Measurements from ENCODE around the gene YPEL3.
"Not testable (repeated sequence)": the region's sequence is repeated elsewhere in the genome, so short reads cannot be mapped to it uniquely, and the experiment has no call there.

The YPEL3 gene, protein sequence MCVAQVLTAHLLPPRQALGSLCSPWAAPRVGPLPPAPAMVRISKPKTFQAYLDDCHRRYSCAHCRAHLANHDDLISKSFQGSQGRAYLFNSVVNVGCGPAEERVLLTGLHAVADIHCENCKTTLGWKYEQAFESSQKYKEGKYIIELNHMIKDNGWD

DNA sequence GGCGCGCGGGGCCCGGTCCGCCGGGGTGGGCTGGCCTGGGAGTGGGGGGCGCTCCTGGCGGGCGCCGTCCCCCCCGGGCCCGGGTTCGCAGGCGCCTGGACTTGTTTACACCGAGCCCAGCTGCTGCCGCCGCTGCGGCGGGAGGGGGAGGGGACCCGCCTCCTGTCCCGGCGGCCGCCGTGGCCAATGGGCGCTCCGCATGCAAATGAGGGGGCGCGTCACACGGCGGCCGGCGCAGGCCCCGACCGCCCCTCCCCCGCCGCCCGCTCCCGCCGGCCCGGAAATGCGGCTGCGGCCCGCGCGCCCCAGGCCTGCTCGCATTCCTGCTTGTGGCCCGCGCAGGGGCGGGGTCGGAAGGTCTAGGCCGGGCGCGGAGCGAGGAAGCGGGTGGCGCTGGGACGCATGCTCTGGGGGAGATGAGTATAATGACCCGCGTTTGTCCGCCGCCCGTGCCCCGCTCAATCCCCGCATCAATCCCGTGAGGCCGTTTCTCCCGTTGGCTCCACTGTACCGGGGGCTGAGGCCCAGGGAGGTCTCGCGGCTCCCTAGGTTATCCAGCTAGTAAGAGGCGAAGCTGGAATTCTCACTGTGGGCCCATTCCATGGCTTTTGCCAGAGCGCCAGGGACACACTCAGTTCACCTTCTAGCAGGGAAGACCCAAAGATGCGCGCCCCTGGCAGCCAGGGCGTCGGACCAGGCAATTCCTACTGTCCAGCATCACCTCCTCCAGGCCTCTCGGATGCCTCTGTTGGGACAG is at the start of gene YPEL3:
Gene YPEL3, minus strand, starts transcription at position 109 of the 757 bp plus-strand sequence. CDS start 731 bp downstream, outside the sequence.
- DNase-seq (ENCODE audit: low spot score): peak; percentile 98

DNA sequence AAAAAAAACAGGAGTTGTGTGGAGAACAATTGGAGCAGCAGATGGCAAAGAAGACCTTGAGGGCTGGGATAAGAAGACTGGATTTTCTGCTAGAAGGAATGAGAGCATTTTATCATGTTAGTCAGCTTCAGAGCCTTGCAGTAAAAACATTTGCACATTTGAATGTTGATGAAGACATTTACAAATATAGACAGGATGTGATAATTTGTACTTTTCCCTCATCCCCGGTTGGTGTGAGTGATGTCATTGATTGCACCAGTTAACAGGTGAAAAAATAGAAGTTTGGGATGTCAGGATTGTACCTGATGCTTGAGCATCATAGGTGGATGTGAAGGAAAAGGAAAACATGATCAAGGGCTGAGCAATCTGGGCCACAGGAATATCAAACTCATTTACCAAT is 49.6 kb upstream of the YPEL3 start:
- peak; percentile 24 for DNase-seq (ENCODE audit: low spot score)

DNA sequence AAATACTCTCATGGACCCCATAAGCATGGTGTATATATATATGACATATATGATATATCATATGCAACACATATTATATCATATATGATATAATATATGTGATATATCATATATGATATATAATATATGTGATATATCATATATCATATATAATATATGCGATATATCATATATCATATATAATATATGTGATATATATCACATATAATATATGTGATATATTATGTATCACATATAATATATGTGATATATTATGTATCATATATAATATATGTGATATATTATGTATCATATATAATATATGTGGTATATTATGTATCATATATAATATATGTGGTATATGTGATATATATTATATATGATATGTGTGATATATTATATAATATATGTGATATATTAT is 48.9 kb upstream of the YPEL3 start:
- DNase-seq (ENCODE audit: low spot score): no peak

DNA sequence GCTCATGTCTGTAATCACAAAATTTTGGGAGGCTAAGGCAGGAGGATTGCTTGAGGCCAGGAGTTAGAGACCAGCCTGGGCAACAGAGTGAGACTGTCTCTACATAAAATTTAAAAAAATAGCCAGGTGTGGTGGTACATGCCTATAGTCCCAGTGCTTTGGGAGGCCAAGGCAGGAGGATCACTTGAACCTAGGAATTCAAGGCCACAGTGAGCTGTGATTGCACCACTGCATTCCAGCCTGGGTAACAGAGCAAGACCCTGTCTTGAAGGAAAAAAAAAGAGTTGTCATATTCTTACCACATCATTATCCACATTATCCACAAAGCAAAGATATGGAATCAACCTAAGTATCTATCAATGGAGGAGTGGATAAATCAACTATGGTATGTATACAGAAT is 48.0 kb upstream of the YPEL3 start:
- DNase-seq (ENCODE audit: low spot score): no peak

DNA sequence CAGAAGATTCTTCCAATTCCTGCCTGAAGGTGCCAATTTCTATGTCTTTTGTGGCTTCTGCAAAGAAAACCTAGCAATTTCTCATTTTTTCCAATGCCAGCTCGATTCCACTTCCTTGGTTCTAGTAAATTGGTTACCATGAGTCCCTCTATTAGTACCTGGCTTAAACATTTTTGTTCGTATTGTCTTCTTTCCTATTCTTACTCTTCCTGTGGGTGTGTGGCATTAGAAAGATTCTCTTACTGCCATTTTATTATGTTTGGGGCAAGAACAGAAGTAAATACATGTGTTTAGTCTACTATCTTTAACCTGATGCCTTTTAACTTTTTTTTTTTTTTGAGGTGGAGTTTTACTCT is 47.3 kb upstream of the YPEL3 start:
- DNase-seq (ENCODE audit: low spot score): no peak

DNA sequence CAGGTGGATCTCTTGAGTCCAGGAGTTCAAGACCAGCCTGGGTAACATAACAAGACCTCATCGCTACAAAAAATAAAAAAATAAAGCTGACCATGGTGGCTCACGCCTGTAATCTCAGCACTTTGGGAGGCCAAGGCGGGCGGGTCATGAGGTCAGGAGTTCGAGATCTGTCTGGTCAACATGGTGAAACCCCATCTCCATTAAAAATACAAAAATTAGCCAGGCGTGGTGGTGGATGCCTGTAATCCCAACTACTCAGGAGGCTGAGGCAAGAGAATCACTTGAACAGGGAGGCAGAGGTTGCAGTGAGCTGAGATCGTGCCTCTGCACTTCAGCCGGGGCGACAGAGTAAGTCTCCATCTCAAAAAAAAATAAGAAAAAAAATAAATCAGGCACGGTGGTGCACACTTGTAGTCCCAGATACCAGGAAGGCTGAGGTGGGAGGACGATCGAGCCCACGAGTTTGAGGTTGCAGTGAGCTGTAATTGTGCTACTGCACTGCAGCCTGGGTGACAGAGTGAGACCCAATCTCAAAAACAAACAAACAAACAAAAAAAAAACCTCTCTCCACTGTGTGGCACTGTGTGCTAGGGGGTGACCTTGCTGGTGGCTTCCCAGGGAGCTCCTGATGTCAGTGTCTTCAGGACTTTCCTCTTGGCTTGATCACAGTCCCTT is 46.8 kb upstream of the YPEL3 start:
- DNase-seq (ENCODE audit: low spot score): peak; percentile 54

DNA sequence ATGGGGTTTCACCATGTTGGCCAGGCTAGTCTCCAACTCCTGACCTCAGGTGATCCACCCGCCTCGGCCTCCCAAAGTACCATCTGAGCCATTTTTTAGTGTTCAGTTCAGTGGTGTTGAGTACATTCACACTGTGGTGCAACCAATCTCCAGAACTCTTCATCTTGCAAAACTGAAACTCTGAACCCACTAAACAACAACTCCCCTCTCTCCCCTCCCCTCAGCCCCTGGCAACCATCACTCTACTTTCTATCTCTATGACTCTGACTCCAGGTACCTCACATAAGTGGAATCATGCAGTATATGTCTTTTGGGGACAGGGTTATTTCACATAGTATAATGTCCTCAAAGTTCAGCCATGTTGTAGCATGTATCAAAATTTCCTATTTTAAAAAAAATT is 45.7 kb upstream of the YPEL3 start:
- DNase-seq (ENCODE audit: low spot score): no peak

DNA sequence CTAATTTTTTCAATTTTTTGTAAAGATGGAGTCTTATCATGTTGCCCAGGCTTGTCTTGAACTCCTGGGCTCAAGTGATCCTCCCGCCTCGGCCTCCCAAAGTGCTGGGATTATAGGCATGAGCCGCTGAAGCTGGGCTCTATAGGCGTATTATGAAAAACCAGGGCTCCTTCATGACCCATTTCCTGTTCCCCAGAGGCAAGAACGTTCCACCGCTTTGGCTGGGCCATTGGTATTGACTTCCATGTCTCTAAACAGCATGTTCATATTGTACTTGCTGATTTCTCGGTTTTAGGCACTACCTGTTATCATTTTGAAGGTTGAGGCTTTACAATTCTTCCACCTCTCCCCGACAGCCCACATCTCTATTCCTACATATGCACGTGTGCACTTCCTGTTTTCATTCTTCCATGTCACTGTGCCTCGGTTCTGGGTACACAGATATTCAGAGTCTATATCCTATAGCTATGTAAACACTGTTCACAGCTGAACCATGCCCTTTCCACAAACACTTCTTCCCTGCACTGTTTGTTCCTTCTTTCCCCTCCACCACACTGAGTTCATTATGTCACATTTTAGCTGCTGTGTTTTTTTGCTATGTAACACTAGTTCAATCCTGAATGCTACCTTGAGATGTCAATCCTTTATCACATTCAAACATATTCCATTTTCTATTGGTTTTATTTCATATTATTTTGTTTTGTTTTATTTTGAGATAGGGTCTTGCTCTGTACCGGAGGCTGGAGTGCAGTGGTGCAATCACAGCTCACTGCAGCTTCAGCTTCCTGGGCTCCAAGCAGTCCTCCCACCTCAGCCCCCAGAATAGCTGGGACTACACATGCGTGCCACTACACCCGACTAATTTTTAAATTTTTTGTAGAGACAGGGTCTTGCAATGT is 43.8 kb upstream of the YPEL3 start:
- no peak for DNase-seq (ENCODE audit: low spot score)

DNA sequence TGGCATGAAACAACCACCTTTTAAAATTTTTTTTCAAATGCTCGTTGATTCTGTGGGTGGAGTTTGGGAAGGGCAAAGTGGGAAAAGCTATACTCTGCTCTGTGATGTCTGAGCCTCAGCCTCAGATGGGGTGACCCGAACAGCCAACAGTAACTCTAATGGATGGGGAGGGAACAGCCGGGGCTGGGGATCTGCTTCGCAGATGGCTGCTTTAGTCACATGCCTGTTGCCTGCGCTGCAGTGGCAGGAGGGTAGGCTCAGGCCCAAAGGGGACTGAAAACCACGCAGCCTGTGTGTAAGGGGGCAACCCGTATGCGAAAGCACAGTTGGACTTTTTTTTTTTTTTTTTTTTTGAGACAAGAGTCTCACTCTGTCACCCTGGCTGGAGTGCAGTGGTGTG is 41.9 kb upstream of the YPEL3 start:
- DNase-seq (ENCODE audit: low spot score): no peak

DNA sequence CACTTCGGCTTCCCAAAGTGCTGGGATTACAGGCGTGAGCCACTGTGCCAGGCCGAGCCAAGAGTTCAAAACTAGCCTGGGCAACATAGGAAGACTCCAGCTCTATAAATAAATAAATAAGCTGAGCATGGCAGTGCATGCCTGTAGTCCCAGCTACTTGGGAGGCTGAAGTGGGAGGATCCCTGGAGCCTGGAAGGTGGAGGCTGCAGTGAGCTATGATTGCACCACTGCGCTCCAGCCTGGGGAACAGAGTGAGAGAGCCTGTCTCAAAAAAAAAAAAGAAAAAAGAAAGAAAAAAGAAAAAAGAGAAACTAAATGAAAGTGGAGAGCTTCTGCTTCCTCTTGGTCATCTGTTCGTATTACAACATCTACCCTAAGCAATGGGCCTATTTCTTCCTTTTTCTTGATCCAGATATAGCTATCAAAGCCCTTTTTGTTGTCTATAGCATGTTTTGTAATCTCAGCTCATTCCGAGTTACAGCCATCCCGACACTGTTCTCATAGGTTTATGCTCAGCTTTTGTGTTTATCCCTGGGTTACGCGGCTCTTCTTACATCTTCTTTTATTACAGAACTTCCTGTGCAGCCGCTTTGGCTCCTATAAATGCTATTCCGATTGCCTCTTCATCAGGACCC is 41.1 kb upstream of the YPEL3 start:
- no peak for DNase-seq (ENCODE audit: low spot score)

DNA sequence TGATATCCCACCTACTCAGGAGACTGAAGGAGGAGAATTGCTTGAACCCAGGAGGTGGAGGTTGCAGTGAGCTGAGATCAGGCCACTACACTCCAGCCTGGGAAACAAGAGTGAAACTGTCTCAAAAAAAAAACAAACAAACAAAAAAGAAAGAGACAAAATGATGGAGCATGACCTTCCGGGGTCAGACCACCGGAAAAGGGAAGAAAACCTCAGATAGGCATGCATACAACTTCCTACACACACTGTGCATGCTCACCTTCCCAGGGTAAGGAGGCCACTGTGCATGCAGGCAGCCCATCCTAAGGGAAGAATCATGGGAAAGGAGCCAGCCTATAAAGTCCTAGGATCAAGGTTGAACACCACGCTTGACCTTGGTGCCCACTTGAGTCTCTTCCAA is 36.6 kb upstream of the YPEL3 start:
- DNase-seq (ENCODE audit: low spot score): no peak

DNA sequence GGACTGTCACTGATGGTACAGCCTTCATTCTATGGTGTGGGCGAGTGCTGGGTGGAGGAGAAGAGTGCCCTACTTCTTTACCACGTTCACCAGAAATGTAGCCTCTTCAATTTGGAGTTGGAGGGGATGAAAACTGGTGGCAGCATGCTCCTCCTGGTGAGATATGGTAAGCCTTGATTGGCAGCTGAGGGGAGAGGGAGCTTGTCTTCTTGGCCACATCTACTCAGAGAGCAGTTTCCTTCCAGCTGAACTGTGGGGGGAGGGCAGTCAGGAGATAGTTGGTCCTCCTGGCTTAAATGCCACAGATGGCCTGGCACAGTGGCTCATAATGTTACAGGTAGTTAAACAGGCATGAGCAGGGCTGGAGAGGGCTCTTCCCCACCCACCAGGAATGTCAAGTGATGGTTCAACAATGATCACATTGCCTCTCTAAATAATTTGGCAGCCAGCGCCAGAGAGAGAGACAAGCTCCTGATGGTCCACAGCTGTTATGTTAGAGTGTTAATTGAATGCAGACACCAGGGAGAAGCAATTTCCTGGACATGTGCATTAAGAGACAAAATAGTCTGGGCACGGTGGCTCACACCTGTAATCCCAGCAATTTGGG is 36.0 kb upstream of the YPEL3 start:
- DNase-seq (ENCODE audit: low spot score): no peak

DNA sequence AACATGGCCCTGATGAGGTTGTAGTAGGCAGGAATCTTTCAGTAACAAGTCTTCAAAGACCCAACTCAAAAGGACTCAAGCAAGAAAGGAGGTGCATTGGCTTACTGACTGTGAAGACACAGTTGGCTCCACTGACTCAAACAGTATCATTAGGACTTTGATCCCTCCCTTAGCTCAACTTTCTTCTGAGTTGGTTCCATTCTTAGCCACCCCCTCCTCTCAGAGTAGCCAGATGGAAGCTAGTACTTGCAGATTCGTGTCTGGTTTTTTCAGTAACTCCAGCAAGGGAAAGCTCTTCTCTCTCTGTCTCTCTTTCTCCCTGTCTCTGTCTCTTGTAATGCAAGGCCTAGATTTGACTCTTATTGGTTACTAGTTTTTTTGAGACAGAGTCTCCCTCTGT is 32.0 kb upstream of the YPEL3 start:
- no peak for DNase-seq (ENCODE audit: low spot score)

DNA sequence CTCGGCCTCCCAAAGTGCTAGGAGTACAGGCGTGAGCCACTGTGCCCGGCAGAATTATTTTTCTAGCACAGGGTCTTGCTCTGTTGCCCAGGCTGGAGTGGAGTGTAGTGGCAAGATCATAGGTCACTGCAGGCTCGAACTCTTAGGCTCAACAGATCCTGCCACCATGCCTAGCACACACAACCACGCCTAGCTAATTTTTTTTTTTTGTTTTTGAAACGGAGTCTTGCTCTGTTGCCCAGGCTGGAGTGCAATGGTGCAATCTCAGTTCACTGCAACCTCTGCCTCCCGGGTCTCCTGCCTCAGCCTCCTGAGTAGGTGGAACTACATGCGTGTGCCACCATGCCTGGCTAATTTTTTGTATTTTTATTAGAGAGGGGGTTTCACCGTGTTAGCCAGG is 29.7 kb upstream of the YPEL3 start:
- not testable (repeated sequence) for DNase-seq (ENCODE audit: low spot score)

DNA sequence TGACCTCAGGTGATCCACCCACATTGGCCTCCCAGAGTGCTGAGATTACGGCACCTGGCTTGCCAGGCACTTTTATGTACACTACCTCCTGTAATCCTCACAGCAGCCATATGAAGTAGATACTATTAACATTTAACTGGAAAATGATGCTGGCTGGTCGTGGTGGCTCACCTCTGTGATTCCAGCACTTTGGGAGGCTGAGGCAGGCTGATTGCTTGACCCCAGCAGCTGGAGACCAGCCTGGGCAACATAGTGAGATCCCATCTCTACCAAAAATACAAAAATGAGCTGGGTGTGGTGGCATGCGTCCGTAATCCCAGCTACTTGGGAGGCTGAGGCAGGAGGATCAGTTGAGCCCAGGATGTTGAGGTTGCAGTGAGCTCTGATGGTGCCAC is 29.0 kb upstream of the YPEL3 start:
- DNase-seq (ENCODE audit: low spot score): no peak

DNA sequence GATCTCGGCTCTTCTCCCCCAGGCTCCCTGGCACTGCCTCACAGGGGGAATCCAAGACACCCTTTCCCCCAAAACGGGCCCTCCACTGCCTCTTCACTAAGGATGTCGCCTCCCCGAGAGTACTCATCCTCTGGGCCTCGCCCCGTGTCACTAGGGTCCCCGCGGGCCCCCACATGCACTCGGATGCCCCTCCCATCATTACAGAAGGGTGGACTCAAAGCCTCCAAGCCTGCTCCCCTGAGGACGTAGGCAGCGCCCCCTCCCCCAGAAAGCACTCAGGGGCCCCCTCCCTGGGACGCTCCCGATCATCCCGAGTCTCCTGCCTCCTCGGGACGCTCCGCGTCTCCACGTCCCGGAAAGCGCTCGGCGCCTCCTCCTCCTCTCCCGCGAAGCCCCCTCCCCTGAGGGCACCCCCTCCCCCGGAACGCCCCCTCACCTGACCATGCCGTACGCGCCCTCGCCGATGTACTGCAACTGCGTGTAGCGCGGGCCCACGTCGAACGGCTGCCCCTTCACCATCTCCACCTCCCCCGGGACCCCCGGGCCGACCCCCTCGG is 26.7 kb upstream of the YPEL3 start:
- no peak for DNase-seq (ENCODE audit: low spot score)

DNA sequence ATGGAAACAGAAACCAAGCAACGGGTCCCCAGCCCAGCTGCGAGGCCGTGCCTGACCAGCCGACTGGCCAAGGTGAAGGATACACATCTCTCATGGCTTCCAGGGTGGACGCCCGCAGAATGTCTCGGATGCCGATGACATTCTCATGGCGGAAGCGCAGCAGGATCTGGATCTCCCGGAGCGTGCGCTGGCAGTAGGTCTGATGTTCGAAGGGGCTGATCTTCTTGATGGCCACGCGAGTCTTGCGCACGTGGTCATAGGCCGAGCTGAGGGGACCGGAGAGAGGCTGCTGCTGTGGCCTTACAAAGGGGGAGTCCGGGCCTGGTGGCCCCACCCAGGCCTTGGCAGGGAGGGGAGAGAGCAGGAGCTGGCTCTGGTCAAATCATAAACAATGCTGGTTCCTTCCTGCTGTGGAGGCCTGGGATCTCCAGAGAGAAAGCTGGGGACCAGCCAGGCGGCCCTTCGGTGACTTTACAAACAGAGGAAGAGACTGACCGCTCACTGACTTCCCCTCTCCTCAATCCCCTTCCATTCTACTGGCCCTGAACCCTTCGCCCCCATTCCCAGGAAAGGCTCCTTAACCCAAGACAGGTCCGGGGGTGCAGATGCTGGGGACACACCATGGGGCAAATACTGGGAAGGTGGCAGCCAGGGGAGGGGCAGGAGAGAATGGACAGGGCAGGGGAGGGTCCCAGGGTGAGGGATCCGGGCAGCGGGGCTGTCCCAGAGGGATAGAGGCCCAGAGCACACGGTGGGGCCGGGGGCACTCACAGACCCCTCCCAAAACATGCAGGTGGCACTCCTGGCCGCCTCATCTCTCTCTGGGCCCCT is 25.9 kb upstream of the YPEL3 start:
- DNase-seq (ENCODE audit: low spot score): no peak

DNA sequence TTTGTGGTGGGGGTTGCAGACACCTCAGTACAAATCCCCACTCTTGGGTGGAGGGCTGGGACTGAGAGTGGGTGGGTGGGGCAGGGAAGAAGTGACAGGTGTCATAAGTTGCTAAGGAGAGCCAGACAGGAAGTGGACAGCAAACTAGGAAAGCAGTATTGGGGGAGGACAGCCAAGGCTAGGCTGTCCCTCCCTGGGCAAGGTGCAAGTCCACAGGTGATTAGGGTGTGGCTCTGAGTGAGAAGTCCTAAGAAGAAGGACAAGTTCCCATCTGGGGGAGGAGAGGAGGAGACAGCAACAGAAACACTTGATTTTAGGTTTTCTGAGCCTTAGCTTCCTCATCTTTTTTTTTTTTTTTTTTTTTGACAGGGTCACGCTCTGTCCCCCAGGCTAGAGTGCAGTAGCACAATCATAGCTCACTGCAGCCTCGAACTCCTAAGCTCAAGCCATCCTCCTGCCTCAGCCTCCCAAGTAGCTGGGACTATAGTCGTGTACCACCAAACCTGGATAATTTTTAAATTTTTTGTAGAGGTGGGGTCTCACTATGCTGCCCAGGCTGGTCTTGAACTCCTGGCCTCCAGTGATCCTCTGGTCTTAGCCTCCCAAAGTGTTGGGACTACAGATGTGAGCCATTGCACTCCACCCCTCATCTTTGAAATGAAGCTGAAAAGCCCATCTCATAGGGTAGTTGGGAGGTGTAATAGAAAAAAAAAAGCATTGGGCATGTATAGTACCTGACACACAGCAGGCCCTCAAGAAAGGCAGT is 24.5 kb upstream of the YPEL3 start:
- DNase-seq (ENCODE audit: low spot score): no peak

DNA sequence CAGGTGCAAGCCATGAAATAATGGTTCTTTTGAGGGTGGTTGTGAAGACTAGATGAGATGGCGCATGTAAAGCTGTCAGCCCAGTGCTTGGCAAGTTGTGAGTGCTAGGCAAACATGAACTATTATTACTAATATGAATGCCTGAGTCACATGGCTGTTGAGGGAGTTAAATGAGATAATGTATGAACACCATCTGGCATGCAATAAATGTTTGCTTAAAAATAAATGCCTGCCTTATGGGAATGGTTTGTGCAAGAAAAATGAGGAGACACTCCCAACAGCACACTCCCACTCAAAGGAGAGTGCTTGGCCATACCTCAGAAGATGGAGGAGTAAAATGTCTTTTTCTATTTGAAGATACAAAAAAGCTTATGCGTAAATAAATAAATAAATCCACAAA is 23.4 kb upstream of the YPEL3 start:
- DNase-seq (ENCODE audit: low spot score): no peak

DNA sequence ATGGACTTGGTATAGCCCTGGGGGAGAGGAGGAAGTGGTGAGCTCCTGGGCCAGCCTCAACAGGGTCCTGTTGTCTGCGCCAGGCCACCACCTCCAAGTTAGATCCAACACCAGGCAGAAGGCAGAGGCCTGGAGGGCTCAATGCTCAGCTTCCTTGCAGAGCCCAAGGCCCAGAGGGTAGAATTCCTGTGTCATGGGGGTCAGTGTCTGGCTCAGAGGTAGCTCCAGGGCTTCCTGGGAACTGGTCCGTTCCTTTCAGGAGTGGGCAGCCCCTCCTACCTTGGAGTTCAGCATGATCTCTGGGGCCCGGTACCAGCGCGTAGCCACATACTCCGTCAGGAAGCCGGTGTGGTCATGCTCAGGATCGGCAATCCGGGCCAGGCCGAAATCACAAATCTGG is 21.8 kb upstream of the YPEL3 start:
- no peak for DNase-seq (ENCODE audit: low spot score)

All from D341Med (cell line).